ENCODE results near the gene TLE3. TPM values are rescaled to one million over a fixed set of nuclear protein-coding genes. Genes with fewer than 3 reads are reported as not detected.

The TLE3 gene
- total and polyA plus RNA-seq, 3 experiments from 2014 or later, result 19.4 to 76.5 (median 73.1) TPM

- Histone ChIP-seq H3K9me3 (ENCODE audit: low read length) (no peaks in the 10 kb centered on the region), H3K27me3 (ENCODE audit: insufficient read depth, low read length, poor library complexity, severe bottlenecking) (no peaks in the 10 kb centered on the region), H3K4me3 (ENCODE audit: low read length) (no peak overlapping the region), H3K27ac (ENCODE audit: low read depth, low read length) (no peak overlapping the region), H3K36me3 (ENCODE audit: insufficient read depth, low read length) (peaks cover 34% of the 10 kb centered on the region), H3K4me1 (ENCODE audit: insufficient read depth, low read length) (peaks cover 4% of the 10 kb centered on the region)
- POLR2A ChIA-PET, result interaction anchor here (0.6 to 1.4 kb wide), 2 partner anchors 13 to 507 kb away, joined by 3 read pairs; no protein-coding TSS in a partner anchor
- H3K27ac Mint-ChIP-seq, result peak overlapping the region in 1 of 8 donors; percentile 40
- CTCF ChIA-PET, result interaction anchor here (0.9 kb wide), 1 partner anchor 11 kb away, joined by 4 read pairs; no protein-coding TSS in a partner anchor
- no peak overlapping the region for H3K4me3 Mint-ChIP-seq
- H3K9me3 Mint-ChIP-seq, result no peaks in the 10 kb centered on the region
- H3K27me3 Mint-ChIP-seq, result no peaks in the 10 kb centered on the region
- DNase-seq, result no peak
- H3K36me3 Mint-ChIP-seq, result peaks cover 16 to 90% (median 30%) of the 10 kb centered on the region in 3 donors
- peaks cover 21 to 70% (median 50%) of the 10 kb centered on the region in 3 donors for H3K4me1 Mint-ChIP-seq
Measured at GRCh38 chr15:70078578-70079417, 18.9 kb downstream of the TLE3 start.

- H3K36me3 ChIP-seq (ENCODE audit: insufficient read depth, low read length), result peaks cover 47% of the 10 kb centered on the region
- H3K4me3 Mint-ChIP-seq, result no peak overlapping the region
- no peaks in the 10 kb centered on the region for H3K4me1 ChIP-seq (ENCODE audit: insufficient read depth, low read length)
- POLR2A ChIA-PET, result no interaction called here
- CTCF ChIA-PET, result no interaction called here
- no peak overlapping the region for H3K4me3 ChIP-seq (ENCODE audit: low read length)
- no peak for DNase-seq
- no peak overlapping the region for H3K27ac ChIP-seq (ENCODE audit: low read depth, low read length)
- peak overlapping the region in 1 of 8 donors; percentile 9 for H3K27ac Mint-ChIP-seq
- no peaks in the 10 kb centered on the region for H3K27me3 ChIP-seq (ENCODE audit: insufficient read depth, low read length, poor library complexity, severe bottlenecking)
- H3K9me3 ChIP-seq (ENCODE audit: low read length), result no peaks in the 10 kb centered on the region
- H3K27me3 Mint-ChIP-seq, result no peaks in the 10 kb centered on the region
- peaks cover 23 to 91% (median 38%) of the 10 kb centered on the region in 3 donors for H3K36me3 Mint-ChIP-seq
- peaks cover 18 to 64% (median 38%) of the 10 kb centered on the region in 3 donors for H3K4me1 Mint-ChIP-seq
- no peaks in the 10 kb centered on the region for H3K9me3 Mint-ChIP-seq
Measured at GRCh38 chr15:70077188-70078147, 20.2 kb downstream of the TLE3 start.

- Mint-ChIP-seq H3K9me3 (no peaks in the 10 kb centered on the region), H3K36me3 (peaks cover 23 to 90% (median 37%) of the 10 kb centered on the region in 3 donors), H3K4me1 (peaks cover 22 to 42% (median 28%) of the 10 kb centered on the region in 3 donors), H3K4me3 (no peak overlapping the region), H3K27me3 (no peaks in the 10 kb centered on the region), H3K27ac (peak overlapping the region in 1 of 8 donors; percentile 76)
- H3K36me3 ChIP-seq (ENCODE audit: insufficient read depth, low read length), result peaks cover 47% of the 10 kb centered on the region
- H3K27ac ChIP-seq (ENCODE audit: low read depth, low read length), result no peak overlapping the region
- no peaks in the 10 kb centered on the region for H3K27me3 ChIP-seq (ENCODE audit: insufficient read depth, low read length, poor library complexity, severe bottlenecking)
- H3K9me3 ChIP-seq (ENCODE audit: low read length), result no peaks in the 10 kb centered on the region
- POLR2A ChIA-PET, result no interaction called here
- no peak for DNase-seq
- no peak overlapping the region for H3K4me3 ChIP-seq (ENCODE audit: low read length)
- CTCF ChIA-PET, result interaction anchor here (1.4 kb wide), 1 partner anchor 23 kb away, joined by 4 read pairs; the partner anchor contains the start of gene TLE3
- H3K4me1 ChIP-seq (ENCODE audit: insufficient read depth, low read length), result no peaks in the 10 kb centered on the region
Measured at GRCh38 chr15:70074380-70074779, 23.3 kb downstream of the TLE3 start.

- peaks cover 55% of the 10 kb centered on the region for H3K36me3 ChIP-seq (ENCODE audit: insufficient read depth, low read length)
- H3K4me3 Mint-ChIP-seq, result no peak overlapping the region
- no peak for DNase-seq
- H3K27me3 ChIP-seq (ENCODE audit: insufficient read depth, low read length, poor library complexity, severe bottlenecking), result no peaks in the 10 kb centered on the region
- H3K4me1 Mint-ChIP-seq, result peaks cover 18 to 33% (median 18%) of the 10 kb centered on the region in 3 donors
- no peaks in the 10 kb centered on the region for H3K4me1 ChIP-seq (ENCODE audit: insufficient read depth, low read length)
- ChIA-PET CTCF (interaction anchor here (0.8 kb wide), 1 partner anchor 495 kb away, joined by 3 read pairs; no protein-coding TSS in a partner anchor), POLR2A (no interaction called here)
- H3K27me3 Mint-ChIP-seq, result no peaks in the 10 kb centered on the region
- no peaks in the 10 kb centered on the region for H3K9me3 ChIP-seq (ENCODE audit: low read length)
- no peaks in the 10 kb centered on the region for H3K9me3 Mint-ChIP-seq
- H3K4me3 ChIP-seq (ENCODE audit: low read length), result no peak overlapping the region
- peaks cover 23 to 94% (median 35%) of the 10 kb centered on the region in 3 donors for H3K36me3 Mint-ChIP-seq
- H3K27ac ChIP-seq (ENCODE audit: low read depth, low read length), result no peak overlapping the region
- no peak overlapping the region for H3K27ac Mint-ChIP-seq
Measured at GRCh38 chr15:70072479-70072878, 25.2 kb downstream of the TLE3 start.

- Histone ChIP-seq H3K27me3 (ENCODE audit: insufficient read depth, low read length, poor library complexity, severe bottlenecking) (no peaks in the 10 kb centered on the region), H3K9me3 (ENCODE audit: low read length) (no peaks in the 10 kb centered on the region), H3K4me3 (ENCODE audit: low read length) (no peak overlapping the region), H3K27ac (ENCODE audit: low read depth, low read length) (no peak overlapping the region), H3K36me3 (ENCODE audit: insufficient read depth, low read length) (peaks cover 55% of the 10 kb centered on the region), H3K4me1 (ENCODE audit: insufficient read depth, low read length) (no peaks in the 10 kb centered on the region)
- Mint-ChIP-seq H3K36me3 (peaks cover 23 to 96% (median 37%) of the 10 kb centered on the region in 3 donors), H3K4me3 (no peak overlapping the region), H3K9me3 (no peaks in the 10 kb centered on the region), H3K27me3 (no peaks in the 10 kb centered on the region), H3K27ac (no peak overlapping the region), H3K4me1 (peaks cover 18 to 32% (median 20%) of the 10 kb centered on the region in 3 donors)
- POLR2A ChIA-PET, result no interaction called here
- DNase-seq, result no peak
- CTCF ChIA-PET, result interaction anchor here (0.8 kb wide), 1 partner anchor 495 kb away, joined by 3 read pairs; no protein-coding TSS in a partner anchor
Measured at GRCh38 chr15:70071799-70072198, 25.9 kb downstream of the TLE3 start.

GRCh38 chr15:70069716-70070115 lies 28.0 kb downstream of the TLE3 start:
- no peak overlapping the region for H3K4me3 ChIP-seq (ENCODE audit: low read length)
- Mint-ChIP-seq H3K4me3 (no peak overlapping the region), H3K27me3 (no peaks in the 10 kb centered on the region), H3K27ac (peak overlapping the region in 1 of 8 donors; percentile 72), H3K36me3 (peaks cover 20 to 94% (median 34%) of the 10 kb centered on the region in 3 donors), H3K4me1 (peaks cover 9 to 26% (median 12%) of the 10 kb centered on the region in 3 donors), H3K9me3 (no peaks in the 10 kb centered on the region)
- H3K36me3 ChIP-seq (ENCODE audit: insufficient read depth, low read length), result peaks cover 58% of the 10 kb centered on the region
- no peaks in the 10 kb centered on the region for H3K27me3 ChIP-seq (ENCODE audit: insufficient read depth, low read length, poor library complexity, severe bottlenecking)
- H3K9me3 ChIP-seq (ENCODE audit: low read length), result no peaks in the 10 kb centered on the region
- POLR2A ChIA-PET, result no interaction called here
- H3K27ac ChIP-seq (ENCODE audit: low read depth, low read length), result no peak overlapping the region
- DNase-seq, result no peak
- CTCF ChIA-PET, result interaction anchor here (1.3 kb wide), 1 partner anchor 13 kb away, joined by 3 read pairs; no protein-coding TSS in a partner anchor
- H3K4me1 ChIP-seq (ENCODE audit: insufficient read depth, low read length), result no peaks in the 10 kb centered on the region

GRCh38 chr15:70068783-70069565 lies 28.7 kb downstream of the TLE3 start:
- Mint-ChIP-seq H3K27me3 (no peaks in the 10 kb centered on the region), H3K4me3 (peak overlapping the region in 1 of 7 donors; percentile 16)
- POLR2A ChIA-PET, result interaction anchor here (0.7 kb wide), 1 partner anchor 247 kb away, joined by 3 read pairs; no protein-coding TSS in a partner anchor

More at GRCh38 chr15:70068783-70069565, 28.7 kb downstream of the TLE3 start:
- Histone ChIP-seq H3K4me3 (ENCODE audit: low read length) (no peak overlapping the region), H3K4me1 (ENCODE audit: insufficient read depth, low read length) (no peaks in the 10 kb centered on the region), H3K27me3 (ENCODE audit: insufficient read depth, low read length, poor library complexity, severe bottlenecking) (no peaks in the 10 kb centered on the region), H3K27ac (ENCODE audit: low read depth, low read length) (no peak overlapping the region), H3K9me3 (ENCODE audit: low read length) (no peaks in the 10 kb centered on the region), H3K36me3 (ENCODE audit: insufficient read depth, low read length) (peaks cover 55% of the 10 kb centered on the region)
- no peaks in the 10 kb centered on the region for H3K9me3 Mint-ChIP-seq
- H3K27ac Mint-ChIP-seq, result peak overlapping the region in 2 of 8 donors; percentile 1 to 72
- DNase-seq, result no peak
- CTCF ChIA-PET, result interaction anchor here (0.8 to 1.3 kb wide), 3 partner anchors 11 to 492 kb away, joined by 3 read pairs; no protein-coding TSS in a partner anchor
- peaks cover 9 to 26% (median 12%) of the 10 kb centered on the region in 3 donors for H3K4me1 Mint-ChIP-seq
- peaks cover 15 to 93% (median 29%) of the 10 kb centered on the region in 3 donors for H3K36me3 Mint-ChIP-seq
